ENCODE data around the gene KLHL10. TPM values are rescaled to one million over a fixed set of nuclear protein-coding genes. Genes with fewer than 3 reads are reported as not detected.
"Not testable (repeated sequence)": the region's sequence is repeated elsewhere in the genome, so short reads cannot be mapped to it uniquely, and the experiment has no call there.

The KLHL10 gene
- polyA plus RNA-seq, 4 donors: 0.18 to 0.34 (median 0.29) TPM

DNA sequence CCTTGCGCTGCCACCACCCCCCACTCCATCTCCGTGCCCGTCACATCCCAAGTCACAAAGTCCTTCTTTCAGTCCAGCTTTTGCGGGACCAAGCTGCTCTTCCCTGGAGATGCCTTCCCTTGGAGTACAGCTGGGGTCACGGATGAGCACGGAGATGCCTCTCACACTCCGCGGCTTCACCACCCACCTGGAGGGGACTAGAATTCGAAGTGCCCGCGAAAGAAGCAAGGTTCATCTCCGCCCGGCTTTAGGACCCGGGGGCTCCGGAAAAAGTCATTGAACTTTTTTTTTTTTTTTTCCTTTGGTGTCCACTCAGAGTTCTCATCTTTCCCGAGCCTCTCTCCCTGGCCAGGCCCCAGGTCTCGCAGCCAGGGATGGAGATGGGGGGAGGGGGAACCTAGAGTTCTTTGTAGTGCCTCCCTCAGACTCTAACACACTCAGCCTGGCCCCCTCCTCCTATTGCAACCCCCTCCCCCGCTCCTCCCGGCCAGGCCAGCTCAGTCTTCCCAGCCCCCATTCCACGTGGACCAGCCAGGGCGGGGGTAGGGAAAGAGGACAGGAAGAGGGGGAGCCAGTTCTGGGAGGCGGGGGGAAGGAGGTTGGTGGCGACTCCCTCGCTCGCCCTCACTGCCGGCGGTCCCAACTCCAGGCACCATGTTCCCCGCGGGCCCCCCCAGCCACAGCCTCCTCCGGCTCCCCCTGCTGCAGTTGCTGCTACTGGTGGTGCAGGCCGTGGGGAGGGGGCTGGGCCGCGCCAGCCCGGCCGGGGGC is 25.1 kb upstream of the KLHL10 start, which contains the start of gene FKBP10:
FKBP10 (plus strand) TSS at position 624 of the 771 bp plus-strand sequence; CDS start at position 655, 31 bp downstream.
- DNase-seq (ENCODE audit: low read depth in 4 of 4, low spot score in 3 of 4): peak; percentile 84 to 90 (median 84)

DNA sequence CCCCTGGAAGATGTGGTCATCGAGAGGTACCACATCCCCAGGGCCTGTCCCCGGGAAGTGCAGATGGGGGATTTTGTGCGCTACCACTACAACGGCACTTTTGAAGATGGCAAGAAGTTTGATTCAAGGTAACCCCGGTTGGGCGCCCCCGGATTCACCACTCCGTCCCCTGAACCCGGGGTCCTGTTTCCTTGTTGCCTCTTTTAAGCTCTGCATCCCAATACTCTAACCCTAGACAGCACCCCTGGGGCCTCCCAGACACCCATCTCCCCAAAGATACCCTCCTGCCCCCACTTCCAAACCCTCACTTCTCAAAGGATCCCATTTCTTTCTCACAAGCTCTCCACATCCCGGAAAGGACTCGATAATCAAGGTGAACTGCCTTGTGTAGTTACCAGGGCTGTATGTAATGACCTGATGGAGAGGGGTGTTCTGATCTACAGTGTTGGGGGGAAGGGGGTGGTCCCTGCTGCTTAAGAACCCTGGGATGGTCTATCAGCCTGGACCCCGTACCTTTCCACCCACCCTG is 24.4 kb upstream of the KLHL10 start:
- no peak for DNase-seq (ENCODE audit: low read depth in 4 of 4, low spot score in 3 of 4)

DNA sequence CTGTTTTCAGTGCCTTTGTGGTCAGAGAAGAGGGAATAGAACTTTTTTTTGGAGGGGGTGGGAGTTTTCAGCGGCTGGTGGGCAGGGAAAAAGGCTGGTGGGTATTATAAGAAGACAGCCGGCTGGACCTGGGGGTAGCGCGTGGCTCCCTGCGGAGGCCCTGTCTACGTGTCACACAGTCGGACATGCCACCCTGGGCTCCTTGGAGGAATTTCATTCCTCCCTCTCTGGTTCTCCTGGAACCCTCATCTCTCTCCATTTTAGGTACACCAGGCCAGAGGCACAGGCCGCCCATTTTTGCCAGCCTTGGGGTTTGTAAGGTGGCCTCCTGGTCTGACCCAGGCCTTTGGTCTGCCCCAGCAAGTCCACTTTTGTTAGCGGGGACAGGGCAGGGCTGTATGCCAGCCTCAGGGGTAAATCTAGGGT is 23.9 kb upstream of the KLHL10 start:
- DNase-seq (ENCODE audit: low read depth in 4 of 4, low spot score in 3 of 4): no peak

DNA sequence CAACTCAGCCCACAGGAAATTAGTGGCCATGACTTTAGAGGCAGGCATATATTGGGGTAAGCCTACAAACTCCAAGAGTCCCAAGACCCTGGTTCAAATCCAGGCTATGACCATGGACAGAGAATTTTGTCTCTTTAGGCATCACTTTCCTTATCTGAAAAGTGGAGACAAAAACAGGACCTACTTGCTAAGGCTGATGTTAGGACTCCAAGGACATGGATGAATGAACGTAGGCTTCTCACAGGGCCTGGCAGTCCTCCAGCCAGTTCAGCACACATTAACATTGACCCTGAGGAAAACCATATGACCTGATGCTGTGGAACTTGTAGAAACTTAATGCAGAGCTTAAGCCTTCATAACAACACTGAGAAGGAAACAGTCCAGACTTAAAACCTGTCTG is 23.4 kb upstream of the KLHL10 start:
- DNase-seq (ENCODE audit: low read depth in 4 of 4, low spot score in 3 of 4): no peak

DNA sequence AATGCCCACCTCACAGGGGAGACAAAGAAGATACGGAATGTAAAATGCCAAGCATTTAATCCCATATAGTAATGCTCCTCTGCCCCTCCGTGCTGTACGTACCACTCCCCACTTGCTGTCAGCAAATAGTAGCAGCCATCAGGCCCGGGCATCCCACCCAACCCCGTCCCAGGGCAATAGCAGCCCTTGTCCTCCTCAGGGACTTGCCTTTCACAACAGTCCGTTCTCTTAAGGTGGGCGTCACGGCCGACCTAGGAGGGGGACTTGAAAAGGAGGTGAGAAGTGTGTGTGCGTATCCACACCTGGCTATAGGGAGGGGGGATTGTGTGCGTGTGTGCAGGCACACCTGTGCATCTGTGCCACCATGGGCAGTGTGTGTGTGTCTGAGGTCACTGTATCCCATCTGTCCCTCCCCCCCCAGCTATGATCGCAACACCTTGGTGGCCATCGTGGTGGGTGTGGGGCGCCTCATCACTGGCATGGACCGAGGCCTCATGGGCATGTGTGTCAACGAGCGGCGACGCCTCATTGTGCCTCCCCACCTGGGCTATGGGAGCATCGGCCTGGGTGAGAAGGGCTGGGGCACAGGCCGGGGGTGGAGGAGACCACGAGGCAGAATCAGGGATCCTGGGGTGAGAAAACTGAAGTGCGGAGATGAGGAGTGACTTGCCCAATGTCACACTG is 20.8 kb upstream of the KLHL10 start:
- DNase-seq (ENCODE audit: low read depth in 4 of 4, low spot score in 3 of 4): no peak

DNA sequence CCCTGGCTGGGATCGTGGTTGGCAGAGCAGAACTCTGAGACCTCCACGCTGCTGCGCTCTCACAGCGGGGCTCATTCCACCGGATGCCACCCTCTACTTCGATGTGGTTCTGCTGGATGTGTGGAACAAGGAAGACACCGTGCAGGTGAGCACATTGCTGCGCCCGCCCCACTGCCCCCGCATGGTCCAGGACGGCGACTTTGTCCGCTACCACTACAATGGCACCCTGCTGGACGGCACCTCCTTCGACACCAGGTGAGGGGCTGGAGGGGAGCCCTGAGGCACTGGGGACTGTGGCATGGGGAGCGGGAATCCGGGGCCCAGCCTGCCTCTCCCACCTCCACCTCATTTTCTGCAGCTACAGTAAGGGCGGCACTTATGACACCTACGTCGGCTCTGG is 19.6 kb upstream of the KLHL10 start:
- DNase-seq (ENCODE audit: low read depth in 4 of 4, low spot score in 3 of 4): no peak

DNA sequence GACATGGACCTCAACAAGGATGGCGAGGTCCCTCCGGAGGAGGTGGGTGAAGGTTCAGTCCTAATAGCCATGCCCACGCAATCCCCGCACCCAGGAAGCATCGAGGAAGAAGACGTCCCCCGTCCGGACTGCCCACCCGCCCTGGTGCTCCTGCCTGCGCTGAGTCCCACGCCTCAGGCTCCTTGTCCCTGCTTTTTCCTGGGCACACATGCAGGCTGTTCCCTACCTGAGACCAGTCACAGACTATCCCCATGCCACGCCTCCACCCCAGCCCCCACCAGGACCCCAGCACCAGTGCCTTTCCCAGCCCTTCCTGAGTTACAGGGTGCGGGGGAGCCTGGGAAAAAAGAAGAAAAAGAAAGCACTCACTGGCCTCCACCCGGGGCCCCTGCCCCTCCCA is 15.8 kb upstream of the KLHL10 start:
- DNase-seq (ENCODE audit: low read depth in 4 of 4, low spot score in 3 of 4): no peak

DNA sequence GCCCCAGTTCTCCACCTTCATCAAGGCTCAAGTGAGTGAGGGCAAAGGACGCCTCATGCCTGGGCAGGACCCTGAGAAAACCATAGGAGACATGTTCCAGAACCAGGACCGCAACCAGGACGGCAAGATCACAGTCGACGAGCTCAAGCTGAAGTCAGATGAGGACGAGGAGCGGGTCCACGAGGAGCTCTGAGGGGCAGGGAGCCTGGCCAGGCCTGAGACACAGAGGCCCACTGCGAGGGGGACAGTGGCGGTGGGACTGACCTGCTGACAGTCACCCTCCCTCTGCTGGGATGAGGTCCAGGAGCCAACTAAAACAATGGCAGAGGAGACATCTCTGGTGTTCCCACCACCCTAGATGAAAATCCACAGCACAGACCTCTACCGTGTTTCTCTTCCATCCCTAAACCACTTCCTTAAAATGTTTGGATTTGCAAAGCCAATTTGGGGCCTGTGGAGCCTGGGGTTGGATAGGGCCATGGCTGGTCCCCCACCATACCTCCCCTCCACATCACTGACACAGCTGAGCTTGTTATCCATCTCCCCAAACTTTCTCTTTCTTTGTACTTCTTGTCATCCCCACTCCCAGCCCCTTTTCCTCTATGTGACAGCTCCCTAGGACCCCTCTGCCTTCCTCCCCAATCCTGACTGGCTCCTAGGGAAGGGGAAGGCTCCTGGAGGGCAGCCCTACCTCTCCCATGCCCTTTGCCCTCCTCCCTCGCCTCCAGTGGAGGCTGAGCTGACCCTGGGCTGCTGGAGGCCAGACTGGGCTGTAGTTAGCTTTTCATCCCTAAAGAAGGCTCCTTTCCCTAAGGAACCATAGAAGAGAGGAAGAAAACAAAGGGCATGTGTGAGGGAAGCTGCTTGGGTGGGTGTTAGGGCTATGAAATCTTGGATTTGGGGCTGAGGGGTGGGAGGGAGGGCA is 15.1 kb upstream of the KLHL10 start:
- DNase-seq (ENCODE audit: low read depth in 4 of 4, low spot score in 3 of 4): no peak

DNA sequence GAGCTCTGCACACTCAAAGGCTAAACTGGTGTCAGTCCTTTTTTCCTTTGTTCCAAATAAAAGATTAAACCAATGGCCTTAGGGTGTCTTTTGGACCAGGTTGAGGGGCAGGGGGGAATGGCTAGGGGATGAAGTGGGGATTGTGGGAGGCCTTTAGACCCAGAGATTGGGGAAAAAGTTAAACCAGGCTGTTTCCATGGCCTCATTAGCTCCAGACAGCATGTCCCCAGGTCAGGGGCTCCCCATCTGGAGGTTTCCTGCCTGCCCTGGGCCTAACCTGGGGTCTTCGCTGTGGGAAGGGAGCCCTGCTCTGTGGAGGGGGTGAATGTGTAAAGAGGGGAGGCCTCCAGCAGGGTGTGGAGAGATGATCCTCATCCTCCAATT is 14.5 kb upstream of the KLHL10 start:
- DNase-seq (ENCODE audit: low read depth in 4 of 4, low spot score in 3 of 4): no peak

DNA sequence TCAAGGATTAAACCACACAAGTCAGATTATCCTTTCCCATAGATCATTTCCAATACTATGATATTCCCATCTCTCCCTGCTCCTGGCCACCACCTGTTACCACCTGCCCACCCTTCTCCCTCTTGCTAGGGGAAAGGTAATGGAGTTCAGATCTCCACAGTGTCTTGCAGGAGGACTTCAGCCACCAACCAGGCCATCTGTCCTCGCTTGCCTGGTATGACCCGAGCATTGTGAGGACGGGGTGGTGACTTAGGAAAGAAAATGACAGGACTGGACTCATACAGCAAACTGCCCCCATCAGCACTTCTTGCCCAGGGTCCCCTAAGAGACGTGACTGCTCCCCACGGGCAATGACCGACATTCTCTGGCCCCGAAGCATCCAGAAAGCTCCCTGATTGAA is 14.0 kb upstream of the KLHL10 start:
- no peak for DNase-seq (ENCODE audit: low read depth in 4 of 4, low spot score in 3 of 4)

DNA sequence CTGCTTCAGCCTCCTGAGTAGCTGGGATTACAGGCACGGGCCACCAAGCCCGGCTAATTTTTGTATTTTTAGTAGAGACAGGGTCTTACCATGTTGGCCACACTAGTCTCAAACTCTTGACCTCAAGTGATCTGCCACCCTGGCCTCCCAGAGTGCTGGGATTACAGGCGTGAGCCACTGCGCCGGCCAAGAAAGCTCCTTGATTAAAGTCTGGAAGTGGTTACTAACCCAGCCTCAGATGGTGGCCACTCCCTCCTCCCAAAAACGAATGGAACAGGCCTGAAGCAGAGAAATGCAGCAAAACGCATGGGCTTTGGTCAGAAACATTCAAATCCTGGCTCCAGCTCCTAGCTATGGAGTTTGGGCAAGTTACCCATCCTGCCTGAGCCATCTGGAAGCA is 13.5 kb upstream of the KLHL10 start:
- no peak for DNase-seq (ENCODE audit: low read depth in 4 of 4, low spot score in 3 of 4)

DNA sequence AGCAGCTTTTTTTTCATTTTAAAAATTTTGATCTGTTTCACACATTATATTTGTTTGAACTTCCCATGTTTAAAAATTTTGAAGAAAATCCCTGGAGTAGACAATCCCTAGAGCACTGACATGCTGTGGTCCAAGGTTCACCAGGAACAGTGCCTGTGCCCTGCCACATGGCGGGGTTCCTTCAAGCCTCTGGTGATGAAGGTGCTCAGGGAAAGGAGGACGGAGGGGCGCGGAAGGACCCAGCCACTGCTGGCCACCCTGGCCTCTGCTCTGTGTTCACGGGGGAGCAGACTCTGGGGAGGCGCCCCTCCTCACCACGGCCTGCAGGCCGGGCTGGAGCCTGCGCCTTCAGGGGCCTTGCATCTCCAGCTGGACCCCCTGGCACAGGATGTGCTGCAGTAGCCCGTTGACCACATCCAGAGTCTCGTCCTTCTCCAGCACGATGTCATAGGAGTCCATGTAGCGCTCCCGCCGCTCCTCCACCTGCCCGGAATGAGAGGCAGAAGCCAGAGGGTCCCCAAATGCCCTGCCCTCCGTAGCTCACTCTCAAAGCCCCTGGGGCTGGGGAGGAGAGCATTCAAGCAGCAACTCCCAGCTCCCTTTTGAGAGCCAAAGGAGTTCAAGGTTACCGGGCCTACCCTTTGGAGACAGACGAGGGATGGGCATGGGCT is 12.3 kb upstream of the KLHL10 start:
- no peak for DNase-seq (ENCODE audit: low read depth in 4 of 4, low spot score in 3 of 4)

DNA sequence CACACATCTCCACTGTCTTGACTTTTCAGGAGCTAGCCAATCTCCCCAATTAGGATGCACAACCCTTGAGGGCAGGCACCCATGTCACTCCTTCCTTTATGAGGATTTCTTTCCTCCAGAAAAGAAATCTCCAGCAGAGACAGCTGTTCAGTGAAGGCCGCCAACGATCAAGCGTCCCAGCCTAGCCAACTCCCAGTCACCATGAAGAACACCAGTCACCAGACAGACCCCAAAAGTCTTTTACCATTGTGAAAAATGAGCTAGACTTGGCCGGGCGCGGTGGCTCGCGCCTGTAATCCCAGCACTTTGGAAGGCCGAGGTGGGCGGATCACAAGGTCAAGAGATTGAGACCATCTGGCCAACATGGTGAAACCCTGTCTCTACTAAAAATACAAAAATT is 7.7 kb upstream of the KLHL10 start:
- not testable (repeated sequence) for DNase-seq (ENCODE audit: low read depth in 4 of 4, low spot score in 3 of 4)

DNA sequence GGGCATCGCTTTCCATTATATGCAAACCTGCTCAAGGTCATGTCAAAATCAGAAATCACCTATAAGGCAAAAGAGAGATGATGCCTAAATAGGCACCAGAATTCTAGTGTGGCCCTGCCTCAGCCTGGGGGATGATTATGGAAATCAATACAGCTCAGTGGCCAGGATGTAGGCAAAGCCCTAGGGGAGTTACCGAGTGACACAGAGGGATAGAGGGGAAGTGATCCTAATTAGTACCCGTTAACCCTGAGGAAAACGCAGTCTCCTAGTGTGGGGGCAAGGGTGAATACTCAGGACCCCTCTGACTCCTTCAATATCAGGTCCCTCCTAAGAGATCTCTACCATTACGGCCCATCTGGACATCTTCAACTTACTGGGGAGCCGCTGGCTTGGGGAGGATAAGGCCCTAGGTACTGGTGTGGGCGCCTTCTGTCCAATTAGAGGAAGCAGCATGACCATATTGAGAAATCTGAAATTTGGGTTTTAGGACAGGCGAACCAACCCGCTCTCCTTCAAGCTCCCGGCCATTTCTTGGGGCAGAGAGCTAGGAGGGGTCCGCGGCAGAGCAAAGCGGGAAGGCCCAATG is 2.3 kb upstream of the KLHL10 start:
- no peak for DNase-seq (ENCODE audit: low read depth in 4 of 4, low spot score in 3 of 4)

DNA sequence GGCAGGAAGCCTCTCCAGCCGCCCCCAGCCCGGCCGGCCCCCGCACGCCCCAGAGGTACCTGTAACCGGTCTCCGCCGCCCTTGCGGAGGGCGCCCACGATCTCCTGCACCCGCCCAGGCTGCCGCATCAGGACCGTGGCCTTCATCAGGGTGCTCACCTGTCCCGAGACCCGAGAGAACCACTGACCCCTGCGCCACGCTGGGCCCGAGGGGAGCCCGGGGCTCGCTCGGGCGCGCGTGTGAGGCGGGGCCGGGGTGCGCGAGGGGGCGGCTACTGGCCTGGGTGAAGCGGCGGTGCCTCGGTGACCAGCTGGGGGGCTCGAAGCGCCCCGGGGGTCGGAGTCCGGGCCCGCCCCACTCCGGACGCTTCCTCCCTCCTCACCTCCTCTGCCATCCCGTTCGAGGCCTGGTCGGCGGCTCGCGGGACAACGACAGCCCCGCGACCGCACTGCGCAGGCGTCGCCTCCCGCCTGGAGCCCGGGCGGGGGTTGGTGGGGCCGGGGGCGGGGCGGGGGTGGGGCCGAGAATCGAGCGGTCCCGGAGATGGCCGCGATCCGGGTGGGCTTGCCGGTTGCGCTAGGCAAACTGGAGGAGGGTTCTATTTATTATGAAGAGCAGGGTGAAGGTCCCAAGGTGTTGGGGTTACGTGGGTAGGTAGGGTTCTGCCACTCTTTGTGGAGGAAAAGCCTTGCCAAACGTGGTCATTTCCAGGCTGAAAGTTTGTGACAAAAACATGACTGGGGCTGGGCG is 1.6 kb upstream of the KLHL10 start, which contains the start of gene NT5C3B:
NT5C3B (minus strand) TSS at position 433 of the 750 bp plus-strand sequence; CDS start at position 394, 39 bp downstream.
- DNase-seq (ENCODE audit: low read depth in 4 of 4, low spot score in 3 of 4): peak in 2 of 4 donors; percentile 25 to 53

DNA sequence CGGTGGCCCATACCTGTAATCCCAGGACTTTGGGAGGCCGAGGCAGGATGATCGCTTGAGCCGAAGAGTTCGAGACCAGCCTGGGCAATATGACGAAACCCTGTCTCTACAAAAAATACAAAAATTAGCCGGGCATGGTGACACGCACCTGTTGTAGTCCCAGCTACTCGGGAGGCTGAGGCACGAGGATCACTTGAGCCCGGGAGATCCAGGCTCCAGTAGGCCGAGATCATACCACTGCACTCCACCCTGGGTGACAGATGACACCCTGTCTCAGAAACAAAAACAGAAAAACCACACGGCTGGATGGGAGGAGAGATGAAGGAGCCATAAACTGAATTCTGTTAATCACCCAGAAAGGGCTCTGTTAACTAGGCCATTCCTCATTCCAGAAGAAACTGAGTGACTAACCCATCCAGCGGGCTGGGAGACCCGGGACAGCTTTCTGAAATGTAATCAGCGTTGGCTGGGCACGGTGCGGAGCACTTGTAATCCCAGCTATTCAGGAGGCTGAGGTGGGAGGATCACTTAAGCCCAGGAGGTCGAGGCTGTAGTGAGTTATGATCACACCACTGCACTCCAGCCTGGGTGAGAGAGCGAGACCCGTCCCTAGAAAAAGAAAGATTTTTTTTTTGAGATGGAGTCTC is 952 bp upstream of the KLHL10 start:
- DNase-seq (ENCODE audit: low read depth in 4 of 4, low spot score in 3 of 4): no peak

DNA sequence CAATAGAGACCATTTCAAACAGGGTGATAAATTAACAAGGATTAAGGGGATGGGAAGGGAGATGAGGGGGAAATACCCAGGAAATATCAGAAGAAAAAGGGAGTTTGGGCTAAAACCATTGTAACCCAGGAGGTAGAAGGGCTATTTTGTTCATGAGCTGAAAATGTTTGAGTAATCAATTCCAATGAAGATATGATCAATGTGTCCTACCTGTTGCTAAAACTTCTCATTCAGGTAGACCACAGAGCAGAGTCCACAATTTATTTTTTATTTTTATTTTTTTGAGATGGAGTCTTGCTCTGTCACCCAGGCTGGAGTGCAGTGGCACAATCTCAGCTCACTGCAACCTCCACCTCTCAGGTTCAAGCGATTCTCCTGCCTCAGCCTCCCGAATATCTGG is 1.8 kb downstream of the KLHL10 start:
- DNase-seq (ENCODE audit: low read depth in 4 of 4, low spot score in 3 of 4): not testable (repeated sequence)

DNA sequence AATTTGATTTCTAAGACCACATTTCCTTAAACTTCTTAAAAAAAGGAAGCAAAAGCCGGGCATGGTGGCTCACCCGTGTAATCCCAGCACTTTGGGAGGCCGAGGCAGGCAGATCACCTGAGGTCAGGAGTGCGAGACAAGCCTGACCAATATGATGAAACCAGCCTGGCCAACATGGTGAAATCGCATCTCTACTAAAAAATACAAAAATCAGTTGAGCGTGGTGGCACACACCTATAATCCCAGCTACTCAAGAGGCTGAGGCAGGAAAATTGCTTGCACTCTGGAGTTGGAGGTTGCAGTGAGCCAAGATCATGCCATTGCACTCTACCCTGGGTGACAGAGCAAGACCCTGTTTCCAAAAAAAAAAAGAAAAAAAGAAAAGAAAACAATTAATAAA is 3.2 kb downstream of the KLHL10 start:
- DNase-seq (ENCODE audit: low read depth in 4 of 4, low spot score in 3 of 4): not testable (repeated sequence)

Measured in right renal pelvis (tissue), 4 donors.